Islet of Langerhans (tissue), 1 donor: ENCODE data around the gene ZNF18.

Source experiments
- FAIRE-seq: peaks from one replicate; lab custom pipeline; 2011; peaks lifted over from hg19 to GRCh38; lab: Jason Lieb, UNC

Gene ZNF18, protein sequence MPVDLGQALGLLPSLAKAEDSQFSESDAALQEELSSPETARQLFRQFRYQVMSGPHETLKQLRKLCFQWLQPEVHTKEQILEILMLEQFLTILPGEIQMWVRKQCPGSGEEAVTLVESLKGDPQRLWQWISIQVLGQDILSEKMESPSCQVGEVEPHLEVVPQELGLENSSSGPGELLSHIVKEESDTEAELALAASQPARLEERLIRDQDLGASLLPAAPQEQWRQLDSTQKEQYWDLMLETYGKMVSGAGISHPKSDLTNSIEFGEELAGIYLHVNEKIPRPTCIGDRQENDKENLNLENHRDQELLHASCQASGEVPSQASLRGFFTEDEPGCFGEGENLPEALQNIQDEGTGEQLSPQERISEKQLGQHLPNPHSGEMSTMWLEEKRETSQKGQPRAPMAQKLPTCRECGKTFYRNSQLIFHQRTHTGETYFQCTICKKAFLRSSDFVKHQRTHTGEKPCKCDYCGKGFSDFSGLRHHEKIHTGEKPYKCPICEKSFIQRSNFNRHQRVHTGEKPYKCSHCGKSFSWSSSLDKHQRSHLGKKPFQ

DNA sequence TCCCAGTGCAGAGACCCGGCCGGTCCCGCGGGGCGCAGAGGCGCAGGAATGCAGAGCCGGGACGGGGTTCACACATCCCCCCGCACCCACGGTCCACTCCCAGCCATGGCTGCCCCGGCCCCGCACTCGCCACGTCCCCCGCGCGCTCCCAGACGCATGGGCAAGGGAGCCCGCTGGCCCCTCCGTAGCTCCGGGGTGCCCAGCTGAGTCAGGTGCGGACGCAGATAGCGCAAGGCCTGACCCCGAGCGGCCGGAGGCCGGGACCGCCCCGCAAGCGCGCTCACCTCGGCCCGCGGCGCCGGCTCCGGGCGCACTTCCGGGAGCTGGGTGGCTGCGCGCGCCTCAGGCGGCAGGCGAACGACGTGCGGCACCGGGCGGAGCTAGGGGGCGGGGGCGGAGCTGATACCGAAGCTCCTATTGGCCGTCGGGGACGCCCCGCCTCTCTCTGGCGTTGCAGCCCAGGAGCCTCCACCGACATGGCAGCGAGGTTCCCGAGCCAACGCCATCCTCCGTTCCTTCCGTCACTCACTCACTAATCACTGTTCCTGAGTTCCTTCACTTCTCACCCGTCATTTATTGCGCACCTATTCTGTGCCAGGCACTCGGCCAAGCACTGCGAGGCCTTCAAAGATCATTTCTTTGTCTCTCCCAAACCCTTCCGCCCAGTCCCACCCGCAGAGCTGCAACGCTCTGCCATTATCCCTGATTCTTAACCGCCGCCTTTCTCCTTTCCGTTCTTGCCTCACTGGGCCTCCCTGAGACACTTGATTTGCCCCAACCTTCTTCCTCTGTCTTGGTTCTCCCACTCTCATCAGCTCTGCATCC is at the start of gene ZNF18:
ZNF18 (minus strand) TSS at position 329 of the 825 bp plus-strand sequence. CDS start 4,646 bp downstream, outside the sequence.
- FAIRE-seq: no peak

DNA sequence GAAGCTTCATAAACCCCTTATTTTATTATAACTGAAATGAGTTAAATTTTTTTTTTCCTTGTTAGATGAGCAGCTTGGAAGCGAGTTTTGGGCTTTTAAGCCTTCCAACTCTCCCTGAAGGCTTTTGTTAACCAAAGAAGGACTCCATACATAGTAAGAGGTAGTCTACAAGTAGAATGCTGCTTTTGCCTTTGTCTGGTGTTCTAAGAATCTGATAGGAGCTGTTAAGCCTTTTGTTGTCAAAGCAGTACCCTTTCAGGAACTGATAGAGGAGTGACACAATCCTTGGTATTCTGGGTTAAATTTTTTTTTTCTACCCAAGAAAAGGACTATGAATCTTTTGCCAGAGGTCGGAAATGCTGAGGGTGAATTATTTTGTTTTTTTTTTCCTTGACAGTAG is 49.5 kb upstream of the ZNF18 start:
- no peak for FAIRE-seq

DNA sequence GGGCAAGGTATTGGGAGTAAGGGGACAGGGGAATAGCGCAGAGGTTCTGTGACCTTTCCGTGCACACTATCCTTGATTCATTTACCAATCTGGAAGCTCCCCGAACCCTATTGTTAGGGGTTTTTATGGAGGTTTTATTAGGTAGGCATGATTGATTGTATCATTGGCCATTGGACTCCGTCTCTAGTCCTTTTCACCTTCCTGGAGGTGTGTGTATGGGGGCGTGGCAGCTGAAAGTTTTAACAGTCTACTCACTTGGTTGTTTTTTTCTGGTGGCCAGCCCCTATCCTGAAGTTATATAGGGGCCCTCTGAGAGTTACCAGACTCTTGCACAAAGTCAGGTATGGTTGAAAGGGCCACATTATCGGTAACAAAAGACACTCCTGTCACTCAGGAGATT is 46.4 kb upstream of the ZNF18 start:
- no peak for FAIRE-seq

DNA sequence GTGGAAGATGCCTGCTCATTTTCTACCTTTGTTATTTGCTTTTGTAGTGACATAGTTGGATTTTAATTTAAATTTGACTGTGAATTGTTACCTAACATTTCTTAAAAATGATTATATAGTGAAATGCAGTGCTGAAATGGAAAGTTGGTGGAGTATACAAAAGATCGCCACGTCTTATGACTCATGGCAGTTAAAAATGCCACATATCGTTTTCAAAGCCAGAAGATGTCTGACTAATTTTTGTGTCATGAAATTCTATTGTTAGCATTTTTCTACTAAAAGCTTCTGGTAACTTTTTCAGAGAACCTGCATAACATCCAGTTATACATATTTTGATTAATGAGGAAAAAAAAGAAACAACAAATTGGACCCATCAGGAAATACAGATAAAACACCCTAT is 44.0 kb upstream of the ZNF18 start:
- FAIRE-seq: no peak

DNA sequence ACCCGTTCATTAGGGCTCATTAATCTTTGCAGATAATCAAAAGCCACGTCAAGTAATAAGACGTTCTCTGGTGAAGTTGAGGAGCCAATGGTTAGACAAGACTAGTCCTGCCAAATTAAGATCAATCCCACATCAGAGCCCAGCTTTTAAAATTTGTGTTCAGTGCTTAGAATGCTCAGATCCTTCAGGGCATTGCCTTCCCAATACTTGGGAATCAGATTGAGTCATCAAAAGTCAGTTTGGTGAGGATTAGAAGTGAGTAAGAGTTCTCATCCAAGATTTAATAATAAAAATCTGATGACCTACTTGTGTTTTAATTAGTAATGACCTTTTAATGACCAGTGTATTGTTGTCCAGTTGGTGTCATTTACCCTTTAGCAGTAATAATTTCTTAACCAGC is 43.2 kb upstream of the ZNF18 start:
- FAIRE-seq: no peak

DNA sequence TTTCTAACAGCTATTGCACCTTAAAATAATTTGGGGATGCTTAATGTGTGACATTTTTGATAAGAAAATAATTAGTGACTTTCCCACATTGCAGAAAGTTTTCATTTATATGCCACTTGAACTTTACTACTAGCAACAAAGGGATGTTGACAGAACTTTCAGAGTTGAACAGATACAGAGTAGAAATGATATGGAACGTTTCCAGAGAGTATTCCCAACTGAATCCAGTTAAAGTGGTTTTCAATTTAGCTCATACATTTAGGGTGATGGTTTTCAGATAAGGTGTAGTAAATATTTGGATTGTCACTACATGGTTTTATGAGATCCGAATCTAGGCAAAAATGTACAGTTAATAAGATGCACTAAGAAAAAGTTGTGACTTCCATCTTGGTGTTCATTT is 40.7 kb upstream of the ZNF18 start:
- FAIRE-seq: no peak

DNA sequence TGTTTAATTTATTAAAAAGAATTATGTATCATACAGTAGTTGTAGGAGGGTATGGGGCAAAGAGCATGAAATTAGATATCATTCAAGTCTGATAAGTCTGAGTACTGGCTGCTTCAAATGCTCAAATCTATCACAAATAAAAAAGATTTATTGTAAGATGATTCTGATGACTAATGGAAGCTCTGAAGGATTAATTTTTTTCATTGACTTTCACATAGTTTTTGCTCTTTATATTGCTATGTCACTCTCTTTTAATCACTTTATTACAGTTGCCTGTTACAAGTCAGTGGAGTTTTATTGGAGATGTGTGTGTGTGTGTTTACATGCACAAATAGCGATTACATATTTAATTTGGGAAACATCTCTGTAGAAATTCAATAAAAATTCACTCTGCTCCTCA is 38.4 kb upstream of the ZNF18 start:
- no peak for FAIRE-seq

DNA sequence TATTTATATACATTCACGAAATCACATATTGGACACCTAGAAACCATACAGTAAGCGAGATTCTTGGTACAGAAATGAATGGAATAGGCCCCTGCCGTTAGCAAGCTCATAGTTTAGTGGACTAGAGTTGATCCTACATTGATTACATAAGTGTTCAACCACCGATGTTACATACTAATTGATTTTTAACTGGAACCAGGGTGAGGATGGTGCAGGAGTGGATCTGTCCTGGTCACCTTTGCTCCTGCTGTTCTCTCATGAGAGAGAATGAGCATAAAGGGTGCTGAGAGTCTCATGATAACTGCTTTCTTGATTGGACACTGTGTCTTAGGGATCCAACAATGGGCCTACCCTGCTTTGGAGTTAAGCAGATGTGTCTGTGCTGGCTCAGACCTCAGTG is 37.3 kb upstream of the ZNF18 start:
- no peak for FAIRE-seq

DNA sequence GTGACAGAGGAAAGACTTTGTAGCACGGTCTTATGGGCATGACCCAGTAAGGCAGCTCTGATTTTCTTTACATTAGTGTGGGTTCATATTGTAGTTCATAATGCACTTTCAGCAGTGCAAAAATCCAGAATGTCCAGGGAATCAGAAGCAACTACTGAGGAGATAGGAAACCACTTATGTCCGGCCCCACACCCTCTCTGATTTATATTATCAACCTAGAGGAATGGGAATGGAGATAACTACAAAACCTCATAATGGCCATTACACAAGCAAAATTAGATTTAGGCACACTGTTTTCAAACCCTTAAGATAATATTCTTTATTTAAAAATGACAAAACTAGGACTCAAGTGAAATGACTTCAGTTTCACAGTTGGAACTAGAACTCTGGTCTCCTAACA is 31.3 kb upstream of the ZNF18 start:
- no peak for FAIRE-seq

DNA sequence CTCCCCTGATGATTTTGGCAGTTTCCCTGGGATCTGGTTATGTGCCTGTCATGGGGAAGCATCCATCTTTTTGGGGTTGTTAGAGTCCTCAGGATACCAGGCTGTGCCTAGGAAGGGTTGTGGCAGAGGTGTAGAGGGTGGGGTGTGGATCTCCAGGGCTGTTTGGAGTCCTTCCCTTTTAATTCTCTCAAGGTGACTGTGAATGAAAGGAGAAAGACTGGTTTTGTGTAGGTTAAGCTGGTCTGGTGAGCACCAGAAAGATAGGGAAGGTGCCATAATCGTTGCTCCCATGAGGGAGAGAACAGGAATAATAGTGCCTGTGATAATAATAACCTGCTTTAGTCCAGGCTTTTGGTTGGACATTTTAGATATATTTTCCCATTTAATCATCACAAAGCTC is 30.4 kb upstream of the ZNF18 start:
- no peak for FAIRE-seq

DNA sequence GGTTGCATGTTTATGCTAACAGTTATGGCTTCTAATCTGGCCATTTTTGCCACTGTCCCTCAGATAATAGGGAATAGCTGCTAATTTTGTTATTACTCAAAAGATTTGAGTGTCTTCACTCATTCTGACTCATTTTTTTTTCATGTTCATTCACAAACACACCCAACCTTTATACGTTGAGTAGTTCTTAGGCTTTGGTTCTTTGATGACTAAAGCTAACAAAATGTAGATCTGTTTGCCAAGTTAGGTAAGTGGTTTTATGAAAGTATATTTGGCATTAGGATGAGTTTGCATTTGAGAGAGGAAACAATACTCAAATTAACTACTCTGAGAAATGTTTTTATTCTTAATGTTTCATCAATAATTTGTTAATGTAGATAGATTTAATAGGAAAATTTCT is 27.1 kb upstream of the ZNF18 start:
- no peak for FAIRE-seq

DNA sequence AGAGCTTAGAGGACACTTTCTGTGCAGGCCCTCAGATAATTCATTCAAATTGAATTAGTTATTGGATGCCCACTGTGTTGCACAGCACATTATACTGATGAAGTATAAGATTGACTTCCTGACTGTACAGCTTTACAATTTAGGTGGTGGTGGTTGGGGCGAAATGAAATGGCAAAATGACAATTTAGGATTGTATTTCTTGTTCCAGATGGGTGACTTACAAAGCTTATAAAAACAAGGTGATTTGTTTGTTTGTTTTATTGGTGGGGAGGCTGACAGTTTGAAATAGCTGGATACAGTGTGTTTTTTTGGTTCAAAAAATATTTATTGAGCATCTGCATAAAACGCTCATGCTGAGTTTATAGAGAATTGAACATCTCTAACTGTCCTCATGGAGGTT is 25.0 kb upstream of the ZNF18 start:
- peak; percentile 13 for FAIRE-seq

DNA sequence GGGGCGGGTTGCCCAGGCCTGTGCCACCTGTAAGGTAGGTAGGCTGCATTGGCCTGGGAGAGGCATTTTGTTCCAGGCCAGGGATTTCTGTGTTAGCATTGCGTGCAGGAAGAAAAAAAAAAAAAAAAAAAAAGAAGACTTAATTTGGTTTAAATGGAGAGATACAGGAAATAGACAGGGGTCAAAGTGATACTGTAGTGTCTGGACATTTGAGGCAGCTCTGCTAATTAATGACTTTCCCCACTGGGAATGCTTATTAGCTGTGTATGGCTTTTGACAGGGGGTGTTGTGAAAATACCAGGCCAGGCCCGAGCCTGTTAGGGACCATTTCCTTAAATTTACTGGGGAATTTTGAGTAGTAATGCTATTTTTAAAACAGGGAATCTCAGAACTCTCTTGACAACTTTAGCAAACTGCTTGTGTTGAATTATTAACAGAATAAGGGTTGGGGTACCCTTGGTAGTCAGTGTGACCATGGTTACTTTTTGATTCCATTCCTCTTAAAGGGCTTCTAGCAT is 24.4 kb upstream of the ZNF18 start:
- FAIRE-seq: no peak

DNA sequence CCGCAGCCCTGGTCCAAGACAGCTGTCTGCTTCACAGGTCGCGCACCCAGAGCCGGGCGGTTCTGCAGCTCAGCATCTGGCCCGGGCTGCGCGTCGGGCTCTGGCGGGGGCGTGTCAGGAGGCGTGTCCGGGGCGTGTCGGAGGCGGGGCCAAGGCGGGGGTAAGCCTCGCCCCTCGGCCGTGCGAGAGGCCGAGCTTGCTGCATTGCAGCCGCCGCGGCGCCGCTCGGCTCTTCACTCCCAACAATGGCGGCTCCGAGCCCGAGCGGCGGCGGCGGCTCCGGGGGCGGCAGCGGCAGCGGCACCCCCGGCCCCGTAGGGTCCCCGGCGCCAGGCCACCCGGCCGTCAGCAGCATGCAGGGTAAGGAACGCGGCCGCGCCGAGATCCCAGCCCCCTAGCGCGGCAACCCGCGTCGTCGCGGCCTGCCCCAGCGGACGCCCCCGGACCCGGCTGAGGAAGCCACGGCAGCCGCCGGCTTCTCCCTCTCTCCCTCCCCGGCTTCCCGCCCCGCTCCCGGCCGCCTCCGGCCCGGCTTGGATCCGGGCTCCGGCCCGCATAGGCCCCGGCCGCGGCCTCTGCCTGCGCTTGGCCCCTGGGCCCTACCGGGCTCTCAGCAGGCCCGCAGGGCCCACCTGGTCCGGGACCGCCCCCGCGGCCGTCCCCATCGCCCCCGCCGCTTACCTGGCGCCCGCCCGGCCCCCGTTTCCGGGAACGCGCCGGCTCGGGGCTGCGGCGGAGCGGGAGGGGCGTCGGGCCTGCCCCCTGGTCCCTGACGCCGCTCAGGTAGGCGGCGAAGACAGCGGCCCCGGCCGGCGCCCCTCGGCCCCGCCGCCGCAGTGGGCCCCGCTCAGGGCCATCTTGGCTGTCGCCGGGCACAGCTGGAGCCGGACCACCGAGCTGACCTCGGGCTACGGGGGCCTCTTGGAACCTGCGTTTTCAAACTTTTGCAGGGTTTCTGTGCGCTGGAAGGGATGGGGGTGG is 23.7 kb upstream of the ZNF18 start, which contains the start of gene MAP2K4:
MAP2K4 (plus strand) TSS at position 236 of the 981 bp plus-strand sequence; CDS start at position 246, 10 bp downstream.
- no peak for FAIRE-seq

DNA sequence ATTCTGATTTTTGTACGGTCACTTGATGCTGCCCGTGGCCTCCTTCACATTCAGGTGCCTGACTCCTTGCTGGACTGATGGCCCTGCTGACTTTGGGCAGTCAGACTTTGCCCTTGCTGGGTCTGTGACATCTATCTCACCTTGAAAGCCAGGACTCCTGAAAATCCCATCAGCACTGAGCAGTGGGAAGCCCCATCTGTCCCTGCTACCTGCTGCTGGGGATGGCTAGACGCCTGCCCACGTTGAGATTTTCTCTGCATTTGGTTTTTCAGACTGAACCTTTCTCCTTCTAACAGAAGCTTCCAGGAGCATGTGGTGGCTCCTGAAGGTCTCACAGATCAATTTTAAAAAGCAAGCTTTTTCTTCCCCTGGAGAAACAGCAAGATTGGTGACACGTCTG is 10.2 kb upstream of the ZNF18 start:
- FAIRE-seq: no peak

DNA sequence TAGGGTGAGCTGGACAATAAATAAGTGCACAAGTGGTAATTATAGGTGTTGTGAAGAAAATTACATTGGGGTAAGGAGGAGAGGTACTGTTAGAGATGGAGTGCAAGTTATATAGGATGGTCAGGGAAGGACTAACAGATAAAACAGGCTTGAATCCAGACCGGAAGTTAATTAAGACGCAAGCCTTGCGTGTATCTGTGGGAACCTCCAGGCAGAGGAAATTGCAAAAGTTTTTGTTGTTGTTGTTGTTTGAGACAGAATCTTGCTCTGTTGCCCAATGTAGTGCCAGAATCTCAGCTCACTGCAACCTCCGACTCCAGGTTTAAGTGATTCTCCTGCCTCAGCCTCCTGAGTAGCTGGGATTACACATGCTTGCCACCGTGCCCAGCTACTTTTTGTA is 2.4 kb upstream of the ZNF18 start:
- no peak for FAIRE-seq

DNA sequence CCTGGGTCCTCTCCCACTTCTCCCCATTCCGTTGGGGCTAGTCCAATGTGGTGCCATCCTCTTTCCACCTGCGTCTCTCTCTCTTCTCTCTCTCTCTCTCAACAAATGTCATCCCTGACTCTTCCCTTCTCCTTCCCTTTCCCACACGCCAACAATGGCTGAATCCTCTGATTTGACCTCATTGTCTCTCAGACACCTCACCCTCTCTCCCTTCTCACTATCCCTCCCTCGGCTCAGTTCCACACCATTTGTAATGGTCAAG is 628 bp upstream of the ZNF18 start:
- FAIRE-seq: no peak

DNA sequence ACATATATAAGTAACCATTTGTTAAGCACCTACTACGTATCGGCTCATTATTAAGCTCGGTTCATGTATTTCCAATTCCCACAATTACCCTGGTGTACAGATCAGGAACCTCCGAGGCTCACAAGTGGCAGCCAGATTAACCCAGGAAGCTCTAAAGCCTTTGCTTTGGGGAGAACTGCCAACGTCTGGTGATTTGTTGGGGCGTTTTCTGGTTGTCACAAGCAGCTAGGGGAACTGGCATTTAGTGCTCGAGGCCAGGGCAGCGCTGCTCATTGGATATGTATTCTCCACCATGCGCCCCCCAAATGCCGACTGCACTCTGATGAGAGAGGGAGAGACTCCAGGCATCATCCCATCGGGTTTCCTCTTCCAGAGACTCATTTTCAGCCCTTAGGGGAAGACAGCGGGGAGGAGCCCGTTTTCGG is 541 bp downstream of the ZNF18 start:
- no peak for FAIRE-seq

DNA sequence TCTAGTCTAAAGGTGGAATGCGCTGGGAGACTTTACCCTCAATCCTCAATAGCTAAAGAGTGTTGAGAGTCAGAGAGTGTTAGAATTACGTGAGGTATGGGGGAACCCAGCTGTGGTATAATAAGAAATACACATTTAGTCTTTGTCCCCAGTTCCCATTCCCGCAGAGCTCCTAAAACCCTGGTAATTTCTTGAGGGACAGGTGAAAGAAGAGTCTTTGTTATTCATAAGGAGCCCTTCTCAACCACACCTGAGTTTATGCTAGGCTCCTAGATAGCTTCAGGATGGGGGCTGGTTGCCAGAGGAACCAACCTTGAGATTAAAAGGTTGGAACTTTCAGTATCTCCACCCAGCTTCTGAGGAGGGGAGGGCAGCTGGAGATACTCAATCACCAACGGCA is 5.8 kb downstream of the ZNF18 start:
- no peak for FAIRE-seq

DNA sequence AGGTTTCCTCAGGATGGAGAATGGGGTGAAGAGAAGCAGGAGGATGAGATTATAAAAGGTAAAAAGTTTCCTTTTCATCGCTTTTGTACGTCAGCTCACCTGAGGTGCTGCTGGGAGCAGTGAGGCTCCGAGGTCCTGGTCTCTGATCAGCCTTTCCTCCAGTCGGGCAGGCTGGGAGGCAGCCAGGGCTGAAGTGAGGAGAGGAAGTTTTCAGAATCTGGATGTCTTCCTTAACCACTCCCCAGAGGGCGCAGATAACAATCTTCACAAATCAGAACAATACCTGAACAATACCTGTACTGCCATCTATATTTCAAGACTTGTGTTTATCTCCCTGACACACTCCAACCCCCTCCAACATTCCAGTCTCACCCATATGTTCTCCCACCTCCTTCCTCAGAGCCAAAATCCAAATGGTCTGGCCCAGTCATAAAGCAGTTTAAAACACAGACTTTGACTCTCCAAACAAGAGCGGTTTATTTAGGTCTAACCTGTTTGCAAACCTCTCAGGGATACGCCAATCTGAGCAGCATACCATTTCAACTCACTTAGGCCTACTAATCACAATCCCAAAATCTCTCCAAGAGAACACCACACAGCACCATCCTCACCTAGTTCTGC is 6.8 kb downstream of the ZNF18 start:
- FAIRE-seq: no peak

DNA sequence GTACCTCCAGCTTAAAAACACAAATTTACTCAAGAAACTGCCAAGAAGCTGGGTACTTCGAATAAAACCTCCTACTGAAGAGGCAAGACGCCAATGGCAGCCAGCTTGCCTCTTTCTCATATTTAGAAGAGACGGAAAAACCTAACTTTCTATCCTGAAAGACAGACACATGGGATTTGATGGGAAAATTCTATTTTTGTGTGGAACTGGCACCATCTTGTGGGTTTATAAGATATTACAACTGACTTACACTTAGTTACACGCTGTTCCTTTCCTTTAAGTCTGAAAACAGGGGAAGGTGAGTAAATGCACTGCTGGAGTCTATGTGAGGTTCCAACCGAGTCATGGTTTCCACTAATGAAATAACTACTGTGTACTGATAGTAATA is 10.3 kb downstream of the ZNF18 start:
- FAIRE-seq: peak; percentile 93
